ENCODE results near the gene SPOCK2.
"Not testable (repeated sequence)": the region's sequence is repeated elsewhere in the genome, so short reads cannot be mapped to it uniquely, and the experiment has no call there.

The SPOCK2 gene

DNA sequence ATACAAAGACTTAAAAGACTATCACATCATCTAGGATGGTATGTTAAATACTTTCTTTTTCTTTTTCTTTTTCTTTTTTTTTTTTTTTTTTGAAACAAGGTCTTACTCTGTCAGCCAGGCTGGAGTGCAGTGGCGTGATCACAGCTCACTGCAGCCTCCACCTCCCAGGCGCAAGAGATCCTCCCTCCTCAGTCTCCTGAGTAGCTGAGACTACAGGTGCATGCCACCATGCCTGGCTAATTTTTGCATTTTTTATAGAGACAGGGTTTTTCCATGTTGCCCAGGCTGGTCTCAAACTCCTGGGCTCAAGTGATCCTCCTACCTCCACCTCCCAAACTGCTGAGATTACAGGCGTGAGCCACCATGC is 19.6 kb upstream of the SPOCK2 start:
- not testable (repeated sequence) for DNase-seq

DNA sequence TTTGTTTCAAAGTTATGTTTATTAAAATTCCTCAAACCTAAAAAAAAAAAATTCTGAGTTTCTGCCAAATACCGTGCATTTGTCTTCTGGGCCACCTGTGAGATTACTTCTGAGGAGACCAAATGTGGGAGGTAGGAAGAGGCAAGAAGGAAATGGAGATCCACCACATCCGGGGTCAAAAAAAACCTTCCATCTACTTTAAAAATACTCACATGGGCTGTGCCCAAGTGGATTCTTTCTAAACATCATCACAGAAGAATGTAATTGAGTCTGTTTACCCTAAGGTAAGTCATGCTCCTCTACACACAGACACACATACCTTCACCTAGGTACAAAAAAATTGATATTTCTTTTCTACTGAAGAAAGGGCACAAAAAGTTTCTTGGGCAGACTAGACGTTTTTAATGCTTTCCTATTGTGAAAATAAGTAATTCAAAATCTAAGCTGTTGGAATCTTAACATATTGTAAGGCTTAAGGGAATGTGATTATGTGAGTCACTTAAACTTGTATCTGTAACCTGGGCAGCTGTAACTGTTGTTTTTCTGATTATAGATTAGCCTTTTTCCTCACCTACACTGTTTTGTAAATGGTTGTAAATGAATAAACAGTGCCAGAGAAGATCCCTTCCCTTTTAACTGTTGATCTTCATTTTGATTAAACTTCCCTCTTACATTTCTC is 19.1 kb upstream of the SPOCK2 start:
- DNase-seq = no peak

DNA sequence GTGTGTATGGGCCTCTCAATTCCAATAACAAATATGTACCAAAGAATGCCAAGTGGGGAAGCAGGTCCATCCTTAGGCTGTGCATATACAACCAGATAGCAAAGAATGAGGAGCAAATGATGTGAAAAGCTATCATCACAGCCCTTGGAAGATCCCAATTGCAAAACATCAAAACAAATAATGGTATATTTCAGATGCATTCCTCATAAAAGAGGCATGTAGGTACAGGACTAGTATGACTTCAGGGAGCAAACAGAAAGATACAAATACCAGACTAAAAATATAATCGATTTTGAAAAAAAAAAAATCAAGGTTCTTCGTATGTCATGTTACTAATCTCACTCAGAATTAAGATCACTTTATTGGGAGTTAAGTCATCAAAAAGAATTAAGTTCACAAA is 18.5 kb upstream of the SPOCK2 start:
- no peak for DNase-seq

DNA sequence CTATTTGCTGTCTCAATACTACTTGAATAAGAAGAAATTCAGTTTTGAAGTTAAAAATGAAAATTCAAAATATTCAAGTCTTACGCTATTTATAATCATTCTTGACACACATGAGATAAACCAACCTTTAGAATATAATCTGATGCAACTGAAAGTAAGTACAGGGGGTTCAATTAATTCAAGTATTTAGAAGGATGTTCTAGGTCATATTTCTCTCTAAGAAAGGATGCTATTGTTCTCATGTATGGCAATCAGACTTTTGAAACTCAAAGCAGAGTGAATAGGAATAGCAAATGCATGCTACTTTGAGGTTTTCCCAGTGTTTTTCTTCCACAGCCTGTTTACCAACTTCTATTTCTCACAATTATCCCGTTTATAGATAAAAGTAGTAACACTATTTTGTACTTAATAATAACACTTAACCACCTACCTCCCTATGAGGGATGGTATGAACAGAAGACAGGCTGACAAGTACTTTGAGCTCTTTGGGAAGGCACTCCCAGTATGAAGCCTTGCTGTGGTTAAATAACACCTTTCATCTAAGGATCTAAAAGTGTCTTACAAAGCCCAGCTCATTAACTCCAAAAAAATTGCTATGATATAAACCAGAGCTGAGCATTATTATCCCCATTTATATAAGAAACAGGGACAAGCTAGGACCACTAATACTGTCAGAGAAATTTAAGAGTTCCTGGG is 18.0 kb upstream of the SPOCK2 start:
- no peak for DNase-seq

DNA sequence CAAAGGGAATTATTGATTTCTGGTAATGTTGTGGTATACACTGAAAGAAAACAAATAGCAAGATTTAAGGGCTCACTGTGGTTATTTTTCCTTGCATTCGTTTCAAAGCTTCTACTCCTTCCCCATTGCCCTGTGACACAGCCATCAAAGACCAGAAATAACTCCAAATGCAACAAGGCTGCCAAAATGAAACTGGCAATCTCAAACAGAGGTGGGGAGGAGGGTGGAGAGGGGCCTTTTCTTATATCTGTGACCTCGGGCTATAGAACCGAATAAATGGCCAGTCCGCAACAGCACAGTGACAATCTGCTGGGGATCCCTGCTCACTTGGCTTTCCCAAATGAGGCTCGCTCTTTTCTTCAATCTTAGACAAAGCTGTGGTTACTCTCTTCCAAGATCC is 17.4 kb upstream of the SPOCK2 start:
- no peak for DNase-seq

DNA sequence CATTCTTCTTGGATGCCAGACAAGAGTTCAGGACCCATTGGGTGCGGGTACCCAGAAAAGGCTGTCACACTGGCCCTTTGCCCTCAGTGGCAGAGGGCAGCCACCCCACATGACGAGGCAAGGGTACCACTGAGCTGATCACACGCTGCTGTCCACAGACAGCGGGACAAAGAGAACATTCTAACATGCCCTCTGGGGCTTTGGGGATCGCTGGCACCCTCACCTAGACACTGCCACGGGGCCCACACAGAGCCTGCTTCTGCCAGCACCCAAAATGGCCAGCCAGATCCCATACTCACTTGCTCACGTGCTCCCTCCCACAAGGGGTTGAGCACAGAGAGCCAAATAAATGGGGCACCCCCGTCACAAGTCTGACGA is 16.7 kb upstream of the SPOCK2 start:
- DNase-seq = peak in 1 of 58 donors; percentile 45

DNA sequence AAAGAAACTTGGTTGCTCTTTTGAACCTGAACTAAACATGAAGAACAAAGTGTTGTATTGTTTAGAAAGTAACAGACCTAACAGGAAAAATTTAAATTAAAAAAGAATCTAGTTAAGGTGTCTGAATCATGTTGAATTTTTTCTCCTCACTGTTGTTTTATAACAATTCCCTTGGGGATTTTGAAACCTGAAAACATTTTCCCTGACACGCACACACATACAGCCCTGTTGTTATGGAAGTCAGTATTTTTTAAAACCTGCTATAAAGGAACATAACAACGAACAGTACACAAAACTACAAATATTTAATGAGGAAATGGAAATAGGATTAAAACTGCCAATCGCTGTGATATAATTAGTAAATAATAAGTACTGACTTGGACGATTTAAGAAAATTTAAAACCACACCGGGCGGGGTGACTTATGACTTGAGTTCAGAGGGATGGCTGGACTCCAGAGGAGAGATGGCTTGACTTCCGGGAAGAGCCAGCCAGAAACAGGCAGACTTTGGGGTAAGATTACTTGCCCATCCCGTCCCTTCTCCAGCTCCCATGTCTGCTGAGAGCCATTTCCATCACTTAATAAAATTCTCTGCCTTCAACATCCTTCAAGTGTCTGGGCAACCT is 16.2 kb upstream of the SPOCK2 start:
- no peak for DNase-seq

DNA sequence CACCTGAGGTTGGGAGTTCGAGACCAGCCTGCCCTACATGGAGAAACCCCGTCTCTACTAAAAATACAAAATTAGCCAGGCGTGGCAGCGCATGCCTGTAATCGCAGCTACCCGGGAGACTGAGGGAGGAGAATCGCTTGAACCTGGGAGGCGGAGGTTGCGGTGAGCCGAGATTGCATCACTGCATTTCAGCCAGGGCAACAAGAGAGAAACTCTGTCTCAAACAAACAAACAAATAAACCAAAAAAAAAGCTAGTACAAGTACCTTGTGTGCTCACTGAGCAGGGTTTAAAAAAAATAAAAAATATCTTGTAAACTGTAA is 11.2 kb upstream of the SPOCK2 start:
- no peak for DNase-seq

DNA sequence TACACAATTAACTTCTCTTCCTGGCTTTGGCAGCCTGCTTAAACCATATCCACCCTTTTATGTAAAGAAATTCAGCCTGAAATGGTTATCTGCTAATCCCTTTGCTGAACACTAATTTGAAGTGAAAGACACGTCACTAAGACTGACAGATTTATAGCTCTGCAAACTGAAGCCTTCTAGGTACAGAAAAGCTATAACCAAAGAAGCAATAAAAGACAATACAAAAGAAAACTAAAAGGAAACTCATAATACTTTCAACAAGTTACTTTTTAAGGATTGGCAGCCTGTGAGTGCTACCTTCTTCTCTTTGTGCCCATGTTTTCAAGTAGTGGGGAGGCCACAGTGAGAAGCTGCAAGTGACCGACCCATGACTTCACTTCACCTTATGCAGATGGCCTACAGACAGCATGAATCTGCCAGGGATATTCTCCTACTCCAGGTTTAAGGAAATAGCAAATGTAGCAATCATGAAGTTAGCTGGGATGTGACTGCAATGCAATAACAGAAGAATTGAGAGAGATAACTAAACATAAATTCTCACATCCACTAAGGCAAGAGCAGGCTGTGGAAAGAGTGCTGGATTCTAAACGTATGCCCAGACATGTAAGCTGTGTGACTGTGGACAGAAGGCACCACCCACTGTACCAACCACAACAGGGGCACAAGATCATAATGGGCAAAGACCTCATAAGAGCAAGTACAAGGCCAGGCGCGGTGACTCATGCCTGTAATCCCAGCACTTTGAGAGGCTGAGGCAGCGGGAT is 10.7 kb upstream of the SPOCK2 start:
- DNase-seq = no peak

DNA sequence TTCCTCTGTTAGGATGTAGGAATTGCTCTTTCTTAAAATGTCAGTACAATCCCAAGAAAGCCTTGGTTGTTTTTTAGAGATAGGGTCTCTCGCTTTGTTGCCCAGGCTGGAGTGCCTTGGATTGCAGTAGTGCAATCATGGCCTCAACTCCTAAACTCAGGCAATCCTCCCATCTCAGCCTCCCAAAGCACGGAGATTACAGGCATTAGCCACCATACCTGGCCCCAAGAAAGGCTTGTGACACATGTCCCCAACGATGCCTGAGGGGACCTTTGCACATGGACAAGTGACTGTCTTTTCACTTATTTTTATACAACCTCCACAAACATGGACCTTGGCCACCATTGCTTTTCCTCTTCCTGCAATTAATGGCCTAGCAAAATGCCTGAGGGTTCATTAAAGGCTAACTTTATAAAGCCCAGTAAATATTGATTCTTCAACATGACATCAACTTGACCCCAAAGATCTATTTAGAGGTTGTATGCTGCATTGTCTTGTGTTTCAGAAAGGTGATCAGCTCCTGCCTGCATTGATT is 10.0 kb upstream of the SPOCK2 start:
- no peak for DNase-seq

DNA sequence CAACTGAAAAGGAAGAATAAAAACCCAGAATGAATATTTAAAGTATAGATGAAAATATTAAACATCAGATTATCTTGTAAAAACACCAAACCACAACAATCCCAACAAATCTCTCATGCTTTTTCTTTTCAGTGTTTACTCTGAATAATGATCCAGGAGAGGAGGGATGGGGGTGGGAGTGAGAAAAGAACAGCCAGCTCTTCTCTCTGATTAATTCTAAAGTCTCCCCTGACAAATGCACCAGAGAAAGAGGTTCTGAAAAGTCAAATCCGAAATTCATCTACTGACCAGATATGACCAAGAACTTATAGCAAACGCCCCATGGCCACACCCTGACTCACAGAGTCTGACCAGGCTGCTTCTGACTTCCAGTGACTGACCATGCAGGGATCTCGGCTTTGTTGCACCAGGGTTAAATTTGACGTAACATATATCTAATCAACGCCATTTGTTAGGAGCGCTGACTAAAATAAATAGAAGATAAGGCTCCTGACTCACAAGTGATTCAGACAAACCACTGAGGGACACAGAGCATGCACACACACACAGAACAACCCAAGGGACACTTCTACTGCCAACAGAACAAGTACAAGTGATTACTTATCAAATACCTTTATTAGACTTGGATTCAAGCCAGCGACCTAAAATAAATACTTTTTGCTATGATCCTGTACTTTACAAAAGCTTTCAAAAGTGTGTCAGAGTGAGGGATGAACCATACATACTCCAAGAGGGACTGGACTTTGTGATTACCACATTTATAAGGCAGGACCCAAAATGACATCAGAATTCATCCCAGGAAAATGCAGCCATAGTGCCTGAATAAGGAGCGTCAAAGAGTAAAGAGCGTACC is 9.3 kb upstream of the SPOCK2 start:
- DNase-seq = no peak

DNA sequence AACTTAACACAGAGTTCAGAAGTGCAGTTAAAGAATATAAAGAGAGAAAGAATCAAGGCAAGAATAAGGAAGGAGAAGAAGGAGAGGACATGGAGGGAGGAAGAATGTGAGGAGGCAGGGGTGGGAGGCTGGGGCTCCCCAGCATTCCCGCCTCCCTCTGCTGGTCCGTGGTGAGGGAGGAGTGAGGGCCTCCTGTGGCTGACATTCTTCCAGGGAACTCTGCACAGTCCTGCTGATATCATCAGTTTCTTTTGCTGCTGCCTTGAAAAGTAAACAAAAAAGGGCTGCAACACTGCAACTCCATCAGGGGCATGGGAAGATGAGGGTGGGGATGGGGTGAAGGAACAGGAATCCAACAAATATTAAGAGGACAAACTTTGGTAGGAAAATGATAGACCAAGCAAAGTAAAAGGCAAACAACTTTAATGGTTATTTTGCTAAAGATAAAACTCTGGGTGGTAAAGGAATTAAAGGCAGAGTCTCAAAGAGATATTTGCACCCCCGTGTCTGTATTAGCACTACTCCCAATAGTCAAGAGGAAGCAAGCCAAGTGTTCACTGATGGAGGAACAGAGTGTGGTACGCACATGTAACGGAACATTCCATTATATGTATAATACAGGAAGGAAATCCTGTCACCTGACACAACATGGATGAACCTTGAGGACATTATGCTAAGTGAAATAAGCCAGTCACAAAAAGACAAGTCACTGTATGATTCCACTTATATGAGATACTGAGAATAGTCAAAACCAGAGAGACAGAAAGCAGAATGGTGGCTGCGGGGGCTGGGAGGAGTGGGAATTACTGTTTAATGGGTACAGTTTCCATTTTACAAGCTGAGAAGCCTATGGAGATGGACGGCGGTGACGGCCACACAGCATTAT is 8.0 kb upstream of the SPOCK2 start:
- no peak for DNase-seq

DNA sequence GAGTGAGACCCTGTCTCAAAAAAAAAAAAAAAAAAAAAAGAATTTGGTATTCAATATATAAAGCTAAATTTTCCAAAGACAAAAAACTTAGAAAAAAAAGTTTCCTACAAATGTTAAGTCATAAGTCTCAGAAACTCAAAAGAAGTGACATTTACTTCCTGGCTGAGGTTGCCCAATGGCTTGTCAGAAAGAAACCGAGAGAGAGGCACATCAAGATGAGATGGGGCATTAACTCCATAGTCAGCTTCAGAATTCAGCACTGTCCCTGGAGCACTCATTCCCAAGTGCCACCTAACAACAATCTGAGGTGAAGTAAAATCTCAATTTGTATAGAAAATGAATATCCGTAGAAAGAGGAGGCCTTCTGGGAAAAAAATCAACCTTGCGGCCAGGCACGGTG is 6.8 kb upstream of the SPOCK2 start:
- DNase-seq = no peak

DNA sequence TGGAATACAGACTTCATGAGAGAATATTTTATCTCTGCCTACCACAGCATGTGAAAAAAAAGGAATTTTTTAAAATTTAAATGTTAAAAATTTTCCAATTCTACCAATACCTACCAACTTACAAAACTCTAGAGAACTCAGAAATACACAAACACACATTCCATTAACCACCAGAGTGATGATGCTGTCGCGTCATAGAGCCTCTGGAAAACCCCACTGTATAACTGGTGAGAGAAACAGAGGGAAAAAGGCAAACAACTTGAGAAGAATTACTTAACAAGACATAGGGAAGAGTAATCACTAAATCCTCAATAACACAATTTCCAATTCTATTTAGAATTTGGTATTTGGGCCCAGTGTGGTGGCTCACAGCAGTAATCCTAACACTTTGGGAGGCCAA is 6.2 kb upstream of the SPOCK2 start:
- no peak for DNase-seq

DNA sequence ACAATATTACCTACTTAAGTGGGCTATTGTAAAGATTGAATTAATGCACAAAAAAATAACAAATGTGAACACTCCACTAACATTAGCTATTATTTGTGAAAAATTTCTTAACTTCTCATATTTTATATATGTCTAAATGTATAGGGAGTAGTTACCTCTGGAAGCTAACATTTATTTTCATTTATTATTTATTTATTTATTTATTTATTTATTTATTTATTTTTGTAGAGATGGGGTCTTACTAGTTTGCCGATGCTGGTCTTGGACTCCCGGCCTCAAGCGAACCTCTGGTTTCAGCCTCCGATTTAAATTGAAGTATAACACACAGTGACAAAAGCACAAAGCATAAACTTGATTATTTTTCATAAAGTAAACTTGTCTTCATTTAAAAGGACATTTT is 5.1 kb upstream of the SPOCK2 start:
- DNase-seq = no peak

DNA sequence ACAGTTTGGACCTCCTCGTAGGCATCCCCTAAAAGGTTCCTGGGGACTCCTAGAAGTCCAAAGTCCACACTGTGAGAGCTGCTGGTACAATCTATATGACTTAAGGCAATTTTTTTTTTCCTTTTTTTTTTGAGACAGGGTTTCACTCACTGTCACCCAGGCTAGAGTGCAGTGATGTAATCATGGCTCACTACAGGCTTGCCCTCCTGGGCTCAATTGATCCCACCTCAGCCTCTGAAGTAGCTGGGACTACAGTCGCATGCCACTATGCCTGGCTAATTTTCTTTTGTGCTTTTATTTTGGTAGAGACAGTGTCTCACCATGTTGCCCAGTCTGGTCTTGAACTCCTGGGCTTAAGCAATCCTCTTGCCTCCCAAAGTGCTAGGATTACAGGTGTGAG is 4.6 kb upstream of the SPOCK2 start:
- DNase-seq = no peak

DNA sequence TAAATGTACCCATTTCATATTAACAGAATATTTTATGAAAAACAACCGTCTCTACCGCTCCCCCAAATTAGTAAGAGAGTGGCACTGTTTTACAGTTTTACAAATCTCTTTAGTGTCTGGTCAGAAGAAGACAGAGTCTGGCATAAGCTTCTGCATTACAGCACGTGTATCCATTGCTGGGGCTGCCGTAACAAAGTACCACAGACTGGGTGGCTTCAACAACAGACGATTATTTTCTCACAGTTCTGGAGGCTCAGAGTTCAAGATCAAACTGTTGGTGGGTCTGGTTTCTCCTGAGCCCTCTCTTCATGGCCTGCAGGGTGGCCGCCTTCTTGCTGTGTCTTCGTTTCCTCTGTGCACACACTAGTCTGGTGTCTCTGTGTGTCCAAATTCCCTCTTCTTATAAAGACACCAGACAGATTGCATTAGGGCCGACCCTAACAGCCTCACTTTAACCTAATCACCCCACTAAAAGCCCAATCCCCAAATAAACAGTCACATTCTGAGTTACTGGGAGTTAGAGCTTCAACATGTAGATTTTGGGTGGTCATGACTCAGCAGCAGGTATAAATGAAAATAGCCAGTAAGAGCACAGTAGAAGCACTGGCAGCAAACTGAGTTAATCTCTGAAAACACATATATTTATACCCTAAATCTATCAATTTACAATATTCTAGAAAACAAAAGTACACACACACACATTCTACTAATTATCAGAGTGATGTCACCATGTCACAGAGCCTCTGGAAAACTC is 4.0 kb upstream of the SPOCK2 start:
- no peak for DNase-seq

DNA sequence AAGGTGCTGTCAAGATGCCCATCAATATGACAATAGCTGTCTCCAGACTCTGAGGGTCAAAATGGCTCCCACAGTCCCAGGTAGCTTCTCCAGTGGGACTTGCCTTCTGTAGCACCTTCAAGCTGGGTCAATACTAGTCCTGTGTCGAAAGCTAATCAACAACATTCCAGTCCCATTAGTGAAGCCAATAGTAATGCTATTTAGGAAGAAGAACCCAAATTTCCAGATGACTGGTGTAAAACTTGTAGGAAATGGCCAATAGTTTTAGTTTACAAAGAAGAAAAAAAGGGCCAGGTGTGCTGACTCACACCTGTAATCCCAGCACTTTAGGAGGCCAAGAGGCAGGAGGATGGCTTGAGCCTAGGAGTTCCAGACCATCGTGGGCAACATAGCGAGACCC is 2.0 kb upstream of the SPOCK2 start:
- no peak for DNase-seq

DNA sequence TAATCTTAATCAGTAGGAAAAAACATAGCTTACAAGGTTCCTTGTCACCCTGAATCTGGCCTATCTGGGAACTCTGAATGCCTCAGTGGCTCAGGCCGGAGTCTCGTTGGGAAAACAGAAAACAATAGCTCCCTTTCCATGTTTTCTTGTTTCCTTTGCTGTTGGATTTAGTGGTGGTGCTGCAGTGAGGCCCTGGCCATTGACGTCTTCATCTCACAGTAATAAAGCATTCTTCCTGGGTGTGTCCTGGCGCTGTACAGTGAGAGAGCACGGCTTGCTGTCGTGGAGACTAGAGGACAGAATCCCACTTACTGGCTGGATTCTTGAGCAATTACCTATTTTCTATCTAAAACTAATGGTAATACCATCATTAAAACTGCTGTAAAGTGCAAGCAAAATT is 1.3 kb upstream of the SPOCK2 start:
- no peak for DNase-seq

All from anterior cingulate cortex (tissue), 58 donors.